CD4-positive, alpha-beta T cell treated with Interleukin-1 beta for 1 hour (primary cell): ENCODE results near the gene SNAP29.
A peak's percentile ranks its signal among the peaks of the same experiment; 100 is the strongest.
"Not testable (repeated sequence)": the region's sequence is repeated elsewhere in the genome, so short reads cannot be mapped to it uniquely, and the experiment has no call there.

Experiments used
- DNase-seq, 2 donors: peaks; one replicate each; pipeline ENCODE4 v3.0.0-alpha.2; 2020 to 2022

Gene SNAP29

GRCh38 chr22:20858615-20859416, at the start of gene SNAP29, which contains the start of gene PI4KA:
Gene SNAP29, plus strand, starts transcription at chr22:20859007. Its CDS starts 104 bp downstream, at chr22:20859111.
Gene PI4KA, minus strand, starts transcription at chr22:20858811. Its CDS starts 86 bp downstream, at chr22:20858725.
- peak; percentile 98 for DNase-seq

- no peak for DNase-seq
Observed at GRCh38 chr22:20809538-20810185, 49.1 kb upstream of the SNAP29 start.

GRCh38 chr22:20810645-20811044, 48.2 kb upstream of the SNAP29 start:
- peak; percentile 10 to 32 for DNase-seq

DNA sequence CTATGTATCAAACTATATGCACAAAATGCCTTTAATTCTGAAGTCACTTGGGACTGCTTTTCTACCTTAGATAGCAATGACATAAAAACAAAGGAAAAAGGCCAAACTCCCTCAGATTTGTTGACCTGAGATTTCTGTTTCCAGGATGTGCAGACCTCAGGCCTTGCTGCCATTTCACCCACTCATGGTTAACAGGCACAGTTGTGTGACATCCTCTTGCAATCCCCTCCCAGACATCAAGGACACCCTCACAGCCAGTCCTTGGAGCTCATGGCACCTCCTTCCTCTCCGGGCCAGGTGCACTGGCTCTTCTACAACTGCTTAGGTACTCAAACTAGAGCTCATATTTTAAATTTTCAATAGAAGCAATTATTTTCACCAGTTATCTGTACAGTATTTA, 47.6 kb upstream of the SNAP29 start:
- DNase-seq, result no peak

DNA sequence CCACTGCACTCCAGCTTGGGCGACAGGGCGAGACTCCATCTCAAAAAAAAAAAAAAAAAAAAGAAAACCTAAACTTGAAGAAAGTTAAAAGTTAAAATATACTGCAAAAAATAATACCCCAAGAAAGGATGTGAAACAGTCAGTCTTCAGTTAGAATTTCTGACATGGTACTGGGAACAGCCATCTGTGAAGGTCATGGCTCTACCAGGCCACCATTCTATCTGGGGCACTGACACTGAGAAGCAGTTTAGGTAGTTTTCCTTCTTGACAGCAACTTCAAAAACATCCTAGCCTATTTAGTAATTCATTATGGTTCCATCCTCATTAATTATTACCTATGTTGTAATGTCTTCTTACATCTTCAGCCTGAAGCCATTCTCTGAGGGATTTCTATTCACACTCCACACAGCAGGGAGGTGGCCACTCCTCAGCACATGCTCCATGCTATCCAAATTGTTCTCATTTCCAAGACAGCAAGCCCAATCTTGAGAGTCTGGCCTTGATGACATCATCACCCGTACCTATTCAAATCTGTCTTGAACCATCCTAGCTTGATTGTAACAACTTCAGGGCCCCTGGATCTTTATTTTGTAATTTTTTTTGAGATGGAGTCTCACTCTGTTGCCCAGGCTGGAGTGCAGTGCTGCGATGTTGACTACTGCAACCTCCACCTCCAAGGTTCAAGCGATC, 46.7 kb upstream of the SNAP29 start:
- DNase-seq, result no peak

GRCh38 chr22:20813056-20813455, 45.8 kb upstream of the SNAP29 start:
- DNase-seq, result no peak

DNA sequence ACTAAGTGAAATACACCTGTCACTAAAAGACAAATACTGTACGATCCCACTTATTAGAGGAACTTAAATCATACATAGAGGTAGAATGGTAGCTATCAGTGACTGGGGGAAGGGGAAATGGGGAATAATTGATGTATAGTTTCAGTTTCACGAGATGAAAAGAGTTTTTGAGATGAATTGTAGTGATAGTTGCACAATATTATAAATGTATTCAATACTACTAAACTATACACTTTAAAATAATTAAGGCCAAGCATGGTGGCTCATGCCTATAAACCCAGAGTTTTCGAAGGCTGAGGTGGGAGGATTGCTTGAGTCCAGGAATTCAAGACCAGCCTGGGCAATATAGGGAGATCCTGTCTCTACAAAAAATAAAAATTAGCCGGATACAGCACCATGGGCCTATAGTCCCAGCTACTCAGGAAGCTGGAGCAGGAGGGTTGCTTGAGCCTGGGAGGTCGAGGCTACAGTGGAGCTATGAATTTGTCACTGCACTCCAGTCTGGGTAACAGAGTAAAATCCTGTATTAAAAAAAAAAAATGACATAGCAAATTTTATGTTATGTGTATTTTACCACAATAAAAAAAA, 44.5 kb upstream of the SNAP29 start:
- DNase-seq, result no peak

DNA sequence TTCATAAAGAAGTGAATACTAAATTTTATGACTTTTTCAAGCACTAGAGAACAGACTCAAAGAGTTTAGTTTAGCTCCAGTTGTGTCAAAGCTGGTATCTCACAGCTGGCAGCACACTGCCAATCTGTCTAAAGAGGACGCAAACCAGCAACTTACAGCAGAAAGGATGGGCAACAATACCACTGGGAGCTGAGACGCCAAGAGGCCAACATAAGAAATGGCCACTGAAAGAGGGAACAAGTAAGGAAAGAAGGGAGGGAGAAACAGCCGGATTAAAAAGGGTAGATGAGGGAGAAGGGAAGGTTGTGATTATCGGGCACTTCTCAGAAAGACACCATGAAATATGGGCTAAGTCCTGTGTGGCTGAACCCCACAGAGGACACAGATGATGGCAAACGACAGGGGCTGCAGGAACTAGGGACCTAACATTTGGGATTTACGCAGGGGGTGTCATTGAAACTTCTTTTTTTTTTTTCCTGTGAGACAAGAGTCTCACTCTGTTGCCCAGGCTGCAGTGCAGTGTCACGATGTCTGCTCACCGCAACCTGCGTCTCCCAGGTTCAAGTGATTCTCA, 43.2 kb upstream of the SNAP29 start:
- no peak for DNase-seq

- no peak for DNase-seq
Observed at GRCh38 chr22:20816559-20816958, 42.2 kb upstream of the SNAP29 start.

DNA sequence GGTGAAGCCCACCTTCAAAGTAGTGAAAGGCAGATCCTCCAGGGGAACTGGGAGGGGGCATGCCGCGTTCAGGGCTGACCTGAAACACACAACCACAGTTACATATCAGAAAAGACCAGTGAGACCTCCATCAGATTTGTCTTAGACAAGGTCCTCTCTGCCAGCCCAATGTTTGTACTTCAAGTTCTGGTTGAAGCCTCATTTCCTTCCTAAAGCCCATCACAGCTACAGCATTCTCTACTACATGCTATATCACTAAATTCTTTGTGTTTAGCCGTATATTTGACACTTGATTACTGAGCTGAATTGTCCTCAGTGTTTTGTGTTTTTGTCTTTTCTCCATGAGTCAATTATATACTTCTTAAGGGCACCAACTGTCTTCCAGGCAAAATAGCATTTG, 40.3 kb upstream of the SNAP29 start:
- no peak for DNase-seq

- no peak for DNase-seq
Observed at GRCh38 chr22:20819471-20819870, 39.3 kb upstream of the SNAP29 start.

DNA sequence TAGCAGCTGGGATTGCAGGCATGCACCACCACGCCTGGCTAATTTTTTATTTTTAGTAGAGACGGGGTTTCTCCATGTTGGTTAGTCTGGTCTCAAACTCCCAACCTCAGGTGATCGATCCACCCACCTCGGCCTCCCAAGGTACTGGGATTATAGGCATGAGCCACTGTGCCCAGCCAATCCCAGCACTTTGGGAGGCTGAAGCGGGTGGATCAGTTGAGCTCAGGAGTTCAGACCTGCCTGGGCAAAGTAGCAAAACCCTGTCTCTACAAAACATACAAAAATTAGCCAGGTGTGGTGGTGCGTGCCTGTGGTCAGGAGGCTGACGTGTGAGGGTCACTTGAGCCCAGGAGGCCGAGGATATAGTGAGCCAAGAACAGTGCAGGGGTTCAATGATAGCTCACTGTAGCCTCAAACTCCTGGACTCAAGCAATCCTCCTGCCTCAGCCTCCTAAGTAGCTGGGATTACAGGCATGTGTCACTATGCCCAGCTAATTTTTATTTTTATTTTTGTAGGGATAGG, 37.0 kb upstream of the SNAP29 start:
- DNase-seq, result not testable (repeated sequence)

DNA sequence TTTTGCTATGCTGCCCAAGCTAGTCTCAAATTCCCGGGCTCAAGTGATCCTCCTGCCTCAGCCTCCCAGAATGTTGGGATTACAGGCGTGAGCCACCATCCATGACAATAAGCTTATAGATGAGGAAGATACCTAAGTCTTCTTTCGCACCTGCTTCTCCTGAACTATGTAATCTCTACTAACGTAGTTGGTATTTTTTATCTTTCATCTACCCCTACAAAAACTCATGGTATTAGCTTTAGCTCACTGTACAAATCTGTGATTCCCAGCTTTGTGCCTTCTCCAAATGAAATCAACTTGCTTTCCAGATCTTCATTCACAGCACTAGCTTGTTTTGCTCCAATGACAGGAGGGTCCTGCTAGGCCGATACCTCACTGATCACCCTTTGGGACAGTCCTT, 36.6 kb upstream of the SNAP29 start:
- no peak for DNase-seq

GRCh38 chr22:20823264-20823663, 35.5 kb upstream of the SNAP29 start:
- no peak for DNase-seq

GRCh38 chr22:20825216-20825615, 33.6 kb upstream of the SNAP29 start:
- not testable (repeated sequence) for DNase-seq

DNA sequence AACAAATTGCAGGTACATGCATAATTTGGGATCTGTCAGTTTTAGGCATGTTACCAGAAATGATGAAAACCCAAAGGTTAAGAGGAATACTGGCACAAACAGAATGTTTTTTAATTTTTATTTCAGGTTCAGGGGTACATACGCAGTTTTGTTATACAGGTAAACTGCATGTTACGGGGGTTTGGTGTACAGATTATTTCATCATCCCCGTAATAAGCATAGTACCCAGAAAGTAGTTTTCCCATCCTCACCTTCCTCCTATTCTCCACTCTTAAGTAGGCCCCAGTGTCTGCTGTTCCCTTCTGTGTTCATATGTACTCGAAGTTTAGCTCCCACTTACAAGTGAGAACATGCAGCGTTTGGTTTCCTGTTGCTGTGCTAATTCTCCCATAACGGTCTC, 33.2 kb upstream of the SNAP29 start:
- DNase-seq, result no peak

GRCh38 chr22:20826373-20827152, 32.2 kb upstream of the SNAP29 start:
- DNase-seq, result not testable (repeated sequence)

DNA sequence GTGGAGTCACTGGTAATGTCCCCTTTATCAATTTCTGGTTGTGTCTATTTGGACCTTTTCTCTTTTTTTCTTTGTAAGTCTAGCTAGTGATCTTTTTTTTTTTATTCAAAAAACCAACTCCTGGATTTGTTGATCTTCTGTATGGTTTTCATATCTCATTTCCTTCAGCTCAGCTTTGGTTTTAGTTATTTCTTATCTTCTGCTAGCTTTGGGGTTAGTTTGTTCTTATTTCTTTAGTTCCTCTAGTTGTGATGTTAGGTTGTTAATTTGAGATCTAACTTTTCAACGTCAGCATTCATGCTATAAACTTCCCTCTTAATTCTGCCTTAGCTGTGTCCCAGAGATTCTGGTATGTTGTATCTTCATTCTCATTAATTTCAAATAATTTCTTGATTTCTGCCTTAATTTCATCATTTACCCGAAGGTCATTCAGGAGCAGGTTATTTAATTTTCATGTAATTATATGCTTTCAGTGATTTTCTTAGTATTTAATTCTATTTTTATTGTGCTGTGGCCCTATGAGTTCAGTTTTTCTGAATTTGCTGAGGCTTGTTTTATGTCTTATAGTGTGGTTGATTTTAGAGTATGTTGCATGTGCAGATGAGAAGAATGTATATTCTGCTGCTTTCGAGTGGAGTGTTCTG, 29.2 kb upstream of the SNAP29 start:
- no peak for DNase-seq

GRCh38 chr22:20833225-20833665, 25.6 kb upstream of the SNAP29 start:
- DNase-seq, result no peak

DNA sequence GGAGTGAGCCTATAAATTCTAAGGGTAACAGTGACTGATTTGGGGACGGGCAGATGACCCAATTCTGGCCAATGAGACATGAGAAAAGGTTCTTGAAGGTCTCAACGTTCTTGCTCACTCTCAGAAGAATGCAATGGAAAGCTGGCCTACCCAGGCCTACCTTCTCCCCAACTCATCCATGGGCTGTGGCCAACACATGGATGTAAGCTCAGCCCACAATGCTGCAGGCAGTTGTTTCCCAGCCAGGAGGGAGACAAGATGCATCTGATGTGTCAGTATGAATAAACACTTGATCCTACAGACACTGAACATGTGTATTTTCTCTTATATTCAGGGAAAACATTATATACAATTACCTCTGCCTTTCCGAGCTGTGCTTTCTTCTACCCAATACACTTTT, 24.6 kb upstream of the SNAP29 start:
- DNase-seq, result no peak

DNA sequence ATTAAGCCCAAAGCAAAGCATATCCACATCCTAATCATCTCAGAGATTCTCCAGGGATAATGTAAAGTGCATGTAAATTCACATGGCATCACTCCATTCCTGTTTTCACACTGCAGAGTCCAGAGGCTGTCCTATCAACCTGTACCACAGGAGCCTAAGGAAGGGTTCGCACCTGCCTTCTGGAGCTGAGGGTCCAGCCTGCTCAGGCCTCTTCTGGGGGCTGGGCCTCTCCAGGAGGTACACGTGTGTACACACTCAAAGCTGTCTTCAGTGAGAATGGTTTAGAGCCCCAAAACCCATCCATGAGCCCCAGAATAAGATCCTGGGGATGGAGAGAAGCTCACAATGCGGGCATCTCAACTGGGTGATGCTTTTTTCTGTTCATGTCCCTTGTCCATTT, 24.1 kb upstream of the SNAP29 start:
- no peak for DNase-seq
